Hepatocyte (in vitro differentiated cells): Measurements from ENCODE around the gene FGGY.

Experiments
- CTCF ChIP-seq: fragments of 200-600 bp; sonication (generic); IDR thresholded peaks from 2 replicates; pipeline ENCODE4 v1.5.1; 2016; ENCODE audit warnings: antibody characterized with exemption, mild to moderate bottlenecking; ENCODE audit not compliant: poor library complexity
- EZH2 ChIP-seq: fragments of 200-600 bp; sonication (generic); IDR thresholded peaks from 2 replicates; pipeline ENCODE4 v1.6.1; 2016; ENCODE audit warnings: antibody characterized with exemption, mild to moderate bottlenecking, borderline replicate concordance
- EZH2phosphoT487 ChIP-seq: fragments of 200-600 bp; sonication (generic); IDR thresholded peaks from one replicate; pipeline ENCODE4 v1.6.1; 2018; ENCODE audit warnings: antibody characterized with exemption, mild to moderate bottlenecking, low read depth, moderate library complexity; ENCODE audit not compliant: unreplicated experiment, severe bottlenecking

GRCh38 chr1:59427784-59428183, 130.9 kb downstream of the FGGY start:
- TF ChIP-seq CTCF (no peak), EZH2phosphoT487 (no peak), EZH2 (no peak)
